Trophoblast cell (in vitro differentiated cells and primary cell): ENCODE measurements around the gene TMEM179.

Experiments used
- DNase-seq, 2 donors: peaks; one replicate each; pipeline ENCODE4 v3.0.0-alpha.2; 2016
- H2AFZ ChIP-seq: 2 replicates; pipeline ENCODE4 v1.6.1; 2013; ENCODE audit warnings: low read length, moderate library complexity, mild to moderate bottlenecking; ENCODE audit not compliant: insufficient read depth, poor library complexity
- H2AK5ac ChIP-seq: 2 replicates; pipeline ENCODE4 v1.6.1; 2013; ENCODE audit warnings: mild to moderate bottlenecking, low read length
- H2BK120ac ChIP-seq: 2 replicates; pipeline ENCODE4 v1.6.1; 2013; ENCODE audit warnings: low read length, mild to moderate bottlenecking, moderate library complexity; ENCODE audit not compliant: insufficient read depth, poor library complexity
- H2BK12ac ChIP-seq: 2 replicates; pipeline ENCODE4 v1.6.1; 2013; ENCODE audit warnings: mild to moderate bottlenecking, low read length, moderate library complexity
- H2BK5ac ChIP-seq: 2 replicates; pipeline ENCODE4 v1.6.1; 2013; ENCODE audit warnings: low read length, low read depth, moderate library complexity, mild to moderate bottlenecking; ENCODE audit not compliant: poor library complexity
- H3K14ac ChIP-seq: 2 replicates; pipeline ENCODE4 v1.6.1; 2013; ENCODE audit warnings: mild to moderate bottlenecking, low read length
- H3K18ac ChIP-seq: 2 replicates; pipeline ENCODE4 v1.6.1; 2013; ENCODE audit warnings: mild to moderate bottlenecking, low read length
- H3K23ac ChIP-seq: 2 replicates; pipeline ENCODE4 v1.6.1; 2013; ENCODE audit warnings: low read length
- H3K27ac ChIP-seq: 2 replicates; pipeline ENCODE4 v1.5.1; 2013; ENCODE audit warnings: low read depth, mild to moderate bottlenecking, inconsistent platforms, low read length, moderate library complexity
- H3K27me3 ChIP-seq: 2 replicates; pipeline ENCODE4 v1.6.1; 2013; ENCODE audit warnings: inconsistent platforms, mild to moderate bottlenecking, low read length, moderate library complexity; ENCODE audit not compliant: insufficient read depth
- H3K36me3 ChIP-seq, 2 experiments: 1 replicate in 1 of 2; 2 replicates in 1 of 2; pipeline ENCODE4 v1.6.1; 2013; ENCODE audit warnings: low read length in 2 of 2, mild to moderate bottlenecking in 2 of 2, moderate library complexity in 1 of 2; ENCODE audit not compliant: insufficient read depth in 2 of 2, control insufficient read depth in 1 of 2
- H3K4ac ChIP-seq: 2 replicates; pipeline ENCODE4 v1.6.1; 2013; ENCODE audit warnings: low read depth, mild to moderate bottlenecking, low read length, moderate library complexity
- H3K4me1 ChIP-seq, 2 experiments: 1 replicate in 1 of 2; 2 replicates in 1 of 2; pipeline ENCODE4 v1.6.1; 2013; ENCODE audit warnings: low read length in 2 of 2, mild to moderate bottlenecking in 2 of 2, moderate library complexity in 1 of 2; ENCODE audit not compliant: insufficient read depth in 2 of 2, control insufficient read depth in 1 of 2
- H3K4me2 ChIP-seq: 2 replicates; pipeline ENCODE4 v1.6.1; 2013; ENCODE audit warnings: inconsistent platforms, mild to moderate bottlenecking, low read length, moderate library complexity
- H3K4me3 ChIP-seq: 2 replicates; pipeline ENCODE4 v1.5.1; 2013; ENCODE audit warnings: mild to moderate bottlenecking, low read depth, low read length, inconsistent platforms
- H3K79me1 ChIP-seq: one replicate; pipeline ENCODE4 v1.6.1; 2013; ENCODE audit warnings: low read length
- H3K79me2 ChIP-seq: 2 replicates; pipeline ENCODE4 v1.6.1; 2013; ENCODE audit warnings: low read length, mild to moderate bottlenecking; ENCODE audit not compliant: control insufficient read depth, insufficient read depth, poor library complexity
- H3K9ac ChIP-seq: 2 replicates; pipeline ENCODE4 v1.6.1; 2013; ENCODE audit warnings: mild to moderate bottlenecking, low read length
- H3K9me3 ChIP-seq: 2 replicates; pipeline ENCODE4 v1.6.1; 2013; ENCODE audit warnings: low read depth, mild to moderate bottlenecking, control low read depth, inconsistent platforms, low read length; ENCODE audit not compliant: insufficient read depth
- H4K12ac ChIP-seq: 2 replicates; pipeline ENCODE4 v1.6.1; 2013; ENCODE audit warnings: low read depth, mild to moderate bottlenecking, low read length, moderate library complexity
- H4K8ac ChIP-seq: 2 replicates; pipeline ENCODE4 v1.6.1; 2013; ENCODE audit warnings: low read depth, mild to moderate bottlenecking, low read length, moderate library complexity
- H4K91ac ChIP-seq: one replicate; pipeline ENCODE4 v1.6.1; 2013; ENCODE audit warnings: low read depth, mild to moderate bottlenecking, low read length, moderate library complexity
- WGBS: extraction: QIAGEN DNeasy Blood & Tissue Kit; methylation state at CpG from one replicate; pipeline ENCODE4 v1.1.7; 2013; ENCODE audit warnings: missing lambda C conversion rate; ENCODE audit not compliant: insufficient read length, insufficient coverage; ENCODE audit errors: extremely low coverage; 5-methylcytosine and 5-hydroxymethylcytosine counted together

TMEM179 gene

GRCh38 chr14:104600141-104600643 is 4.4 kb downstream of the TMEM179 start:
- Histone ChIP-seq H2BK12ac (no peak overlapping the region), H3K4me1 (peaks cover 0 to 3% of the 10 kb centered on the region in 2 experiments), H3K79me1 (no peaks in the 10 kb centered on the region), H3K23ac (no peak overlapping the region), H4K8ac (no peak overlapping the region), H3K4me3 (no peak overlapping the region), H3K4ac (no peak overlapping the region), H3K36me3 (no peaks in the 10 kb centered on the region), H2BK120ac (no peak overlapping the region), H3K27ac (no peak overlapping the region), H3K9ac (no peak overlapping the region), H2AK5ac (no peak overlapping the region), H2AFZ (no peak overlapping the region), H2BK5ac (no peak overlapping the region), H3K27me3 (peaks cover 17% of the 10 kb centered on the region), H3K79me2 (no peaks in the 10 kb centered on the region), H3K9me3 (no peaks in the 10 kb centered on the region), H3K14ac (no peak overlapping the region), H4K12ac (no peak overlapping the region), H3K4me2 (no peak overlapping the region), H4K91ac (no peak overlapping the region), H3K18ac (no peak overlapping the region)
- no CpG with 5 or more reads among the region's 14 CpGs for WGBS
- no peak for DNase-seq

- Histone ChIP-seq H3K23ac (no peak overlapping the region), H3K18ac (no peak overlapping the region), H3K4me2 (no peak overlapping the region), H4K8ac (no peak overlapping the region), H3K14ac (no peak overlapping the region), H3K79me2 (no peaks in the 10 kb centered on the region), H3K9me3 (no peaks in the 10 kb centered on the region), H3K4ac (no peak overlapping the region), H2AFZ (no peak overlapping the region), H3K4me3 (no peak overlapping the region), H4K91ac (no peak overlapping the region), H3K79me1 (no peaks in the 10 kb centered on the region), H2BK5ac (no peak overlapping the region), H3K27me3 (peaks cover 11% of the 10 kb centered on the region), H3K36me3 (no peaks in the 10 kb centered on the region), H2BK120ac (no peak overlapping the region), H3K9ac (no peak overlapping the region), H4K12ac (no peak overlapping the region), H3K27ac (no peak overlapping the region), H3K4me1 (peaks cover 0 to 1% of the 10 kb centered on the region in 2 experiments), H2AK5ac (no peak overlapping the region), H2BK12ac (no peak overlapping the region)
- no CpG with 5 or more reads among the region's 7 CpGs for WGBS
- DNase-seq: no peak
Observed at GRCh38 chr14:104599446-104599845, 5.1 kb downstream of the TMEM179 start.

GRCh38 chr14:104598910-104599273 is 5.7 kb downstream of the TMEM179 start:
- Histone ChIP-seq H3K18ac (no peak overlapping the region), H3K9me3 (no peaks in the 10 kb centered on the region), H4K8ac (no peak overlapping the region), H3K27ac (no peak overlapping the region), H3K36me3 (no peaks in the 10 kb centered on the region), H2BK12ac (no peak overlapping the region), H3K4me1 (no peaks in the 10 kb centered on the region), H3K79me2 (no peaks in the 10 kb centered on the region), H2BK120ac (no peak overlapping the region), H3K14ac (no peak overlapping the region), H4K12ac (no peak overlapping the region), H3K79me1 (no peaks in the 10 kb centered on the region), H2AK5ac (no peak overlapping the region), H3K27me3 (peaks cover 6% of the 10 kb centered on the region), H3K4me3 (no peak overlapping the region), H3K4ac (no peak overlapping the region), H4K91ac (no peak overlapping the region), H2BK5ac (no peak overlapping the region), H3K4me2 (no peak overlapping the region), H3K23ac (no peak overlapping the region), H2AFZ (no peak overlapping the region), H3K9ac (no peak overlapping the region)
- no CpG with 5 or more reads among the region's 12 CpGs for WGBS
- DNase-seq: no peak

GRCh38 chr14:104598039-104598909 is 6.3 kb downstream of the TMEM179 start:
- Histone ChIP-seq H3K4me1 (no peaks in the 10 kb centered on the region), H3K79me2 (no peaks in the 10 kb centered on the region), H4K91ac (no peak overlapping the region), H3K4me2 (no peak overlapping the region), H2AK5ac (no peak overlapping the region), H2BK120ac (no peak overlapping the region), H3K14ac (no peak overlapping the region), H3K36me3 (no peaks in the 10 kb centered on the region), H3K27me3 (peaks cover 2% of the 10 kb centered on the region), H3K4ac (no peak overlapping the region), H3K27ac (no peak overlapping the region), H2BK5ac (no peak overlapping the region), H2AFZ (no peak overlapping the region), H3K79me1 (no peaks in the 10 kb centered on the region), H3K4me3 (no peak overlapping the region), H3K18ac (no peak overlapping the region), H4K12ac (no peak overlapping the region), H3K9me3 (no peaks in the 10 kb centered on the region), H3K23ac (no peak overlapping the region), H3K9ac (no peak overlapping the region), H2BK12ac (no peak overlapping the region), H4K8ac (no peak overlapping the region)
- DNase-seq: no peak
- no CpG with 5 or more reads among the region's 28 CpGs for WGBS
